Measurements from ENCODE around the gene NPM1.
"Not testable (repeated sequence)": the region's sequence is repeated elsewhere in the genome, so short reads cannot be mapped to it uniquely, and the experiment has no call there.

The NPM1 gene

GRCh38 chr5:171407234-171407633 is 19.6 kb downstream of the NPM1 start:
- Mint-ChIP-seq H3K27ac (no peak overlapping the region), H3K4me1 (peaks cover 12% of the 10 kb centered on the region), H3K36me3 (ENCODE audit: low read depth) (peaks cover 77% of the 10 kb centered on the region), H3K9me3 (peaks cover 4% of the 10 kb centered on the region), H3K27me3 (ENCODE audit: low read depth) (no peaks in the 10 kb centered on the region), H3K4me3 (no peak overlapping the region)
- TF ChIP-seq CTCF (IDR thresholded peaks at IDR 0.05; ENCODE audit: unreplicated experiment in 3 of 3) = no peak

DNA sequence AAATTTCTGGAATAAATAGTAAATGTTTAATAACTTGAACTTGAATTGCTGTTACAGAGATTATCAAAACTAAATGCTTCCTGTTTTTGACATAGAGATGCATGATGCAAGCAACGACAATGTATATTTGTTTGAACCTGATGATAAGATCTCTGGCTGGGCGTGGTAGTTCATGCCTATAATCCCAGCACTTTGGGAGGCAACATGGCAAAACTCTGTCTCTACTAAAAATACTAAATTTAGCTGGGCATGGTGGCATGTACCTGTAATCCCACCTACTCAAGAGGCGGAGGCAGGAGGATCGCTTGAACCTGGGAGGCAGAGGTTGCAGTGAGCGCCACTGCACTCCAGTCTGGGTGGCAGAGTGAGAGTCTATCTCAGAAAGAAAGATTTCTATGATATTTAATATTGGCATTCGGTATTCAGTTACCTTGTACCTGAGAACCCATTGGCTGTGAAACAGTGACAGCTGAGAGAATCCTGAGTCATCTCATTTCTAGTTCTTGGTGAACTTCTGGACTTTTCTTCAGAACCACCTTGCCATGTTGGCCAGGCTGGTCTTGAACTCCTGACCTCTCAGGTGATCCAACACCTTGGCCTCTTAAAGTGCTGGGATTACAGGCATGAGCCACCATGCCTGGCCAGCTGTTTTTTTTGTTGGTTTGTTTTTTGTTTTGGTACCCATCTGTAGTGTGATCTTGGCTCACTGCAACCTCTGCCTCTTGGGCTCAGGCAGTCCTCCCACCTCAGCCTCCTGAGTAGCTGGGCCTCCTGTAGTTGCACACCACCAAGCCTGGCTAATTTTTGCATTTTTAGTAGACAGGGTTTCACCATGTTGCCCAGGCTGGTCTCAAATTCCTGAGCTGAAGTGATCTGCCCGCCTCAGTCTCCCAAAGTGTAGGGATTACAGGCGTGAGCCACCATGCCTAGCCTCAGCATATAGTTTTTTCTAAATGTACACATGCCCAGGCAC is 21.8 kb downstream of the NPM1 start:
- H3K9me3 Mint-ChIP-seq = peaks cover 4% of the 10 kb centered on the region
- TF ChIP-seq CTCF (IDR thresholded peaks at IDR 0.05; ENCODE audit: unreplicated experiment in 3 of 3) = no peak
- no peak overlapping the region for H3K4me3 Mint-ChIP-seq
- peaks cover 12% of the 10 kb centered on the region for H3K4me1 Mint-ChIP-seq
- H3K27ac Mint-ChIP-seq = no peak overlapping the region
- peaks cover 91% of the 10 kb centered on the region for H3K36me3 Mint-ChIP-seq (ENCODE audit: low read depth)
- no peaks in the 10 kb centered on the region for H3K27me3 Mint-ChIP-seq (ENCODE audit: low read depth)

DNA sequence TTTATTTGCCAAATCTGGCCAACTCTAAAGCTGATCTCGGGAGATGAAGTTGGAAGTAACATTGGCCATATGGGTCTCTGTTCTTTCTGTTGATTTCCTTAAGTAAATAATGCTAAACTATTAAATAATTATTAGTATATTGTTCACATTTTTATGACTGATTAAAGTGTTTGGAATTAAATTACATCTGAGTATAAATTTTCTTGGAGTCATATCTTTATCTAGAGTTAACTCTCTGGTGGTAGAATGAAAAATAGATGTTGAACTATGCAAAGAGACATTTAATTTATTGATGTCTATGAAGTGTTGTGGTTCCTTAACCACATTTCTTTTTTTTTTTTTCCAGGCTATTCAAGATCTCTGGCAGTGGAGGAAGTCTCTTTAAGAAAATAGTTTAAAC is 22.5 kb downstream of the NPM1 start:
- peaks cover 12% of the 10 kb centered on the region for H3K4me1 Mint-ChIP-seq
- H3K9me3 Mint-ChIP-seq = peaks cover 4% of the 10 kb centered on the region
- peaks cover 85% of the 10 kb centered on the region for H3K36me3 Mint-ChIP-seq (ENCODE audit: low read depth)
- no peak for TF ChIP-seq CTCF (IDR thresholded peaks at IDR 0.05; ENCODE audit: unreplicated experiment in 3 of 3)
- H3K27ac Mint-ChIP-seq = no peak overlapping the region
- no peak overlapping the region for H3K4me3 Mint-ChIP-seq
- H3K27me3 Mint-ChIP-seq (ENCODE audit: low read depth) = no peaks in the 10 kb centered on the region

- H3K4me3 Mint-ChIP-seq = no peak overlapping the region
Measured at GRCh38 chr5:171412186-171412585, 24.5 kb downstream of the NPM1 start.

DNA sequence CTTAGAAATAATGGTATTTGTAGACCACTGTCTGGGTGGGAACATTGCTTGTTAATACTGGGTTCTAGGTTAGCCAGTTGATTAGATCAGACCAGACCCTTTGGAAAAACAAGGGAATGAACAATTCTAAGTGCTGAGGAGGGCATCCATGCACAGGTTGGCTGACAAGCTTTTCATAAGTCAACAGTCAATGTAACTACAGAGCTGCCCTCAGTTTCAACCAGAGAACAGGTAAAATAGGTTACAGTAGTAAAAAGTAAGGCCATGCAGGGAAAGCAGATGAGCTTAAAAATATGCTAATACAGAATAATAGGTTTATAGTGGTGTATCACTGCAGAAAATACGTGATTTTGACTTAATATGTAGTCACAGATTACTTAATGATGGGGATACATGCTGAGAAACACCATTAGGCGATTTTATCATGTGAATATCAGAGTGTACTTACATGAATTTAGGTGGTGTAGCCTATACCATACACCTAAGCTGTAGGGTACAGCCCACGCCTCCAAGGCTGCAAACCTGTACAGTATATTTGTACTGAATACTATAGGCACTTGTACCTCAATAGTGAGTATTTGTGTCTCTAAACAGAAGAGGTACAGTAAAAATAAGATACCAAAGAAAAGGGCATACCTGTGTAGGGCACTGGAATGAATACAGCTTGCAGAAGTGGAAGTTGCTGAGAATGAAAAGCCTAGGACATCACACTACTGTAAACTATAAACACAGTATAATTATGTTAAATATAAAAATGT is 25.7 kb downstream of the NPM1 start:
- Mint-ChIP-seq H3K36me3 (ENCODE audit: low read depth) (peaks cover 53% of the 10 kb centered on the region), H3K27ac (no peak overlapping the region)
- no peak for TF ChIP-seq CTCF (IDR thresholded peaks at IDR 0.05; ENCODE audit: unreplicated experiment in 3 of 3)

More at GRCh38 chr5:171412186-171412585, 24.5 kb downstream of the NPM1 start:
- H3K4me1 Mint-ChIP-seq = peaks cover 15% of the 10 kb centered on the region
- TF ChIP-seq CTCF (IDR thresholded peaks at IDR 0.05; ENCODE audit: unreplicated experiment in 3 of 3) = no peak
- H3K27ac Mint-ChIP-seq = no peak overlapping the region
- H3K27me3 Mint-ChIP-seq (ENCODE audit: low read depth) = no peaks in the 10 kb centered on the region
- H3K36me3 Mint-ChIP-seq (ENCODE audit: low read depth) = peaks cover 65% of the 10 kb centered on the region
- no peaks in the 10 kb centered on the region for H3K9me3 Mint-ChIP-seq

DNA sequence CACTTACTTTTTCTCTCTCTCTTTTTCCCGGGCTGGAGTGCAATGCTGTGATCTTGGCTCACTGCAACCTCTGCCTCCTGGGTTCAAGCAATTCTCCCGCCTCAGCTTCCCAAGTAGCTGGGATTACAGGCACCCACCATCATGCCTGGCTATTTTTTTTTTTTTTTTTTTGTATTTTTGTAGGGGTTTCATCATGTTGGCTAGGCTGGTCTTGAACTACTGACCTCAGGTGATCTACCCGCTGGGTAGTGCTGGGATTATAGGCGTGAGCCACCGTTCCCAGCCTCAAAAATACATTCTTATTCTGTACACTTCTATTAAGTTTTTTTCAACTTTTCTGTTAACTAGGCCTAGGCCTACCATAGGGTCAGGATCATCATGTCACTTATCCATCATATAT is 26.3 kb downstream of the NPM1 start:
- H3K36me3 Mint-ChIP-seq (ENCODE audit: low read depth) = peaks cover 46% of the 10 kb centered on the region
- H3K27me3 Mint-ChIP-seq (ENCODE audit: low read depth); H3K9me3 Mint-ChIP-seq; H3K4me3 Mint-ChIP-seq; H3K27ac Mint-ChIP-seq: not testable (repeated sequence)
- peaks cover 21% of the 10 kb centered on the region for H3K4me1 Mint-ChIP-seq

More for the DNA sequence above, 25.7 kb downstream of the NPM1 start:
- no peaks in the 10 kb centered on the region for H3K27me3 Mint-ChIP-seq (ENCODE audit: low read depth)
- peaks cover 17% of the 10 kb centered on the region for H3K4me1 Mint-ChIP-seq
- H3K9me3 Mint-ChIP-seq = no peaks in the 10 kb centered on the region
- no peak overlapping the region for H3K4me3 Mint-ChIP-seq
